ENCODE results near the gene HPCAL4. TPM values are rescaled to one million over a fixed set of nuclear protein-coding genes. Genes with fewer than 3 reads are reported as not detected.

The HPCAL4 gene
- total and polyA plus RNA-seq, 9 of the 15 experiments (the other 6 are each of a cell fraction or from before 2014, with no cell fraction given) = 0.01 to 0.04 (median 0.04) TPM; not detected in 4

DNA sequence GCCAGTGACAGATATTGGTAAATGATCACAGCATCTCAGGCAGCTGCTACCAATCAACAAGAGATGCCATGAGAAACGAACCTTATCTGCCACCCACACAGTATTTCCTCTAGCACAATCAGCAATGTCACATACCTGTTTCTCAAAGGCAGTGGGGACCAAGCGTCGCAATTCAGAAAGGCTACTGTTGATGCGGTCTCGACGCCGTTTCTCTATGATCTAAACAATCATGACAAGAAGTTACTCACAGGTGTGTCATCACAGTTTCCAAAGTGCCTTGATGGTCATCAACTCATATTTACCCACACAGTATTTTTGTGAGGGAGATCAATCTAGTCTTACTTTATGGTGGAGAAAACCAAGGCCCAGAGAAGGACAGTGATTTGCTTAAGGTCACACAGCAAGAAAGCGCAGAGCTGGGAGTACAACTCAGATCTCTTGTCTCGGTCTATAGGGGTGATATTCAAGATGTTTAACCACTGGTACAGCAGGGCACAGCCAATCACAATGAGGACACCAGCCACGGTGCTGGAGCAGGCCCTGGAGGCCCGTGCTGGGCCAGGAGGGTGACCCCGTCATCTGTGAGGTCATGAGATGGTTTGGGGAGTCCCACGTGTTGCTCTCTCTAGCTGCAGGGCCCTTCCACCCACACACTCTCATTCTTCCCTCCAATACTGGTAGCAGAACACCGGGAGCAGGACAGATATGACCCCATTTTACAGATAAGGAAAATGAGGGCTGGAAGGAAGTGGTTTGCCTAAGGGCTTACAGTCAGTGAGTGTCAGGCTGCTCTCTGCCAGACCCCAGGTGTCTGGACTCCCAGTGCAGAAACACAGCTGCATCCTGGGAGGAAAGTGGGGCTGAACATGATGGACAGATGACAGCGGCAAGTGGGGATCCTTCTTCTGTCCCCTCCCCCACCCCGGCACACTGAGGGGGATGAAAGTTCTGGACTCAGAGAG is 59.6 kb downstream of the HPCAL4 start:
- Histone ChIP-seq H3K36me3 (ENCODE audit: control insufficient read depth, insufficient read depth, low read length) (no peaks in the 10 kb centered on the region), H3K9me1 (ENCODE audit: control insufficient read depth, insufficient read depth, low read length) (peaks cover 3% of the 10 kb centered on the region), H3K27ac (ENCODE audit: extremely low read depth, low read depth, low read length) (no peak overlapping the region), H3K4me2 (ENCODE audit: insufficient read depth, low read length) (no peak overlapping the region), H4K20me1 (replicated peaks; ENCODE audit: control insufficient read depth, insufficient read depth, low read length) (peaks cover 18% of the 10 kb centered on the region; the same call in 1 of the 2 replicates), H3K9ac (ENCODE audit: insufficient read depth in 1 of 2, low read depth in 2 of 2, low read length in 2 of 2) (0 out of 4 replicates have a peak overlapping the region, but pooled peaks of 1 of the 2 experiments have one; percentile 53), H3K4me3 (no peak overlapping the region), H3K27me3 (ENCODE audit: control insufficient read depth in 2 of 2, insufficient read depth in 2 of 2, low read length in 2 of 2) (peaks cover 53 to 79% of the 10 kb centered on the region in 2 experiments), H3K4me1 (replicated peaks in 1 of 2; ENCODE audit: control insufficient read depth in 2 of 2, insufficient read depth in 2 of 2, low read length in 2 of 2) (peaks cover 3 to 12% of the 10 kb centered on the region in 2 experiments; a peak in 3 of 5 replicates), H3K79me2 (ENCODE audit: control insufficient read depth, insufficient read depth, low read length) (no peaks in the 10 kb centered on the region), H2AFZ (ENCODE audit: low read depth, low read length) (no peak overlapping the region), H3K9me3 (replicated peaks; ENCODE audit: control insufficient read depth, insufficient read depth, low read depth, low read length) (no peaks in the 10 kb centered on the region)
- FAIRE-seq (peak; percentile 55), DNase-seq (ENCODE audit: extremely low read depth in 1 of 4, low spot score in 3 of 4) (peak in 2 of 4 experiments; percentile 27 to 31), ATAC-seq (no peak)
- ChIA-PET CTCF (ENCODE audit: low intra/inter-chr PET ratio) (interaction anchor here (0.7 kb wide), 1 partner anchor 407 kb away, joined by 3 read pairs; no protein-coding TSS in a partner anchor), POLR2A (interaction anchor here (1.2 to 2.4 kb wide), 2 partner anchors 14 to 15 kb away, joined by 4 to 12 read pairs; no protein-coding TSS in a partner anchor)
- intact Hi-C loops (cut with micrococcal nuclease) = no loop called here
- 37% methylated on average over 16 of the region's 16 CpGs for WGBS (ENCODE audit: insufficient coverage, low coverage, missing lambda C conversion rate)
- TF ChIP-seq RCOR1 (IDR thresholded peaks at IDR 0.05; ENCODE audit: borderline replicate concordance in 1 of 2, low read depth in 2 of 2, low read length in 2 of 2) (0 out of 4 replicates have a peak, but pooled peaks of 1 of the 2 experiments have one; percentile 12), RBM25 (IDR thresholded peaks at IDR 0.05; ENCODE audit: low read depth, low read length, severe bottlenecking) (peak; percentile 91), KDM1A (IDR thresholded peaks at IDR 0.05) (peak; percentile 53 to 67; a peak in 2 of 4 replicates), BCOR (IDR thresholded peaks at IDR 0.05) (peak; percentile 72), HMG20A (CRISPR knock-in tag; conservative IDR thresholded peaks at IDR 0.05) (no peak), ADNP (tag; IDR thresholded peaks at IDR 0.05) (peak; percentile 78; the same call in 1 of the 2 replicates), EGR1 (conservative IDR thresholded peaks at IDR 0.05) (peak; percentile 58), CBFA2T3 (IDR thresholded peaks at IDR 0.05) (0 out of 2 replicates have a peak, but pooled peaks have one; percentile 12), KLF10 (CRISPR knock-in tag; IDR thresholded peaks at IDR 0.05) (no peak), ATF7 (IDR thresholded peaks at IDR 0.05) (no peak), ZFP36 (IDR thresholded peaks at IDR 0.05; ENCODE audit: low read depth, low read length, partially characterized antibody) (peak; percentile 86), SPI1 (IDR thresholded peaks at IDR 0.05; ENCODE audit: borderline replicate concordance, low read depth, low read length) (0 out of 2 replicates have a peak, but pooled peaks have one; percentile 11), SMARCB1 (IDR thresholded peaks at IDR 0.05; ENCODE audit: insufficient read length, low read depth) (no peak)
- TF ChIP-seq, protein P1, sequence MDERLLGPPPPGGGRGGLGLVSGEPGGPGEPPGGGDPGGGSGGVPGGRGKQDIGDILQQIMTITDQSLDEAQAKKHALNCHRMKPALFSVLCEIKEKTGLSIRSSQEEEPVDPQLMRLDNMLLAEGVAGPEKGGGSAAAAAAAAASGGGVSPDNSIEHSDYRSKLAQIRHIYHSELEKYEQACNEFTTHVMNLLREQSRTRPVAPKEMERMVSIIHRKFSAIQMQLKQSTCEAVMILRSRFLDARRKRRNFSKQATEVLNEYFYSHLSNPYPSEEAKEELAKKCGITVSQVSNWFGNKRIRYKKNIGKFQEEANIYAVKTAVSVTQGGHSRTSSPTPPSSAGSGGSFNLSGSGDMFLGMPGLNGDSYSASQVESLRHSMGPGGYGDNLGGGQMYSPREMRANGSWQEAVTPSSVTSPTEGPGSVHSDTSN (CRISPR knock-in tag; IDR thresholded peaks at IDR 0.05; ENCODE audit: low read depth) = no peak
- TF ChIP-seq, protein P1 (tag; conservative IDR thresholded peaks at IDR 0.05; ENCODE audit: low read depth) = 0 out of 2 replicates have a peak, but pooled peaks have one; percentile 8
- TF ChIP-seq, protein P2, sequence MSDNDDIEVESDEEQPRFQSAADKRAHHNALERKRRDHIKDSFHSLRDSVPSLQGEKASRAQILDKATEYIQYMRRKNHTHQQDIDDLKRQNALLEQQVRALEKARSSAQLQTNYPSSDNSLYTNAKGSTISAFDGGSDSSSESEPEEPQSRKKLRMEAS (CRISPR knock-in tag; IDR thresholded peaks at IDR 0.05) = 0 out of 2 replicates have a peak, but pooled peaks have one; percentile 25
- TF ChIP-seq, protein P3, sequence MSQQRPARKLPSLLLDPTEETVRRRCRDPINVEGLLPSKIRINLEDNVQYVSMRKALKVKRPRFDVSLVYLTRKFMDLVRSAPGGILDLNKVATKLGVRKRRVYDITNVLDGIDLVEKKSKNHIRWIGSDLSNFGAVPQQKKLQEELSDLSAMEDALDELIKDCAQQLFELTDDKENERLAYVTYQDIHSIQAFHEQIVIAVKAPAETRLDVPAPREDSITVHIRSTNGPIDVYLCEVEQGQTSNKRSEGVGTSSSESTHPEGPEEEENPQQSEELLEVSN (IDR thresholded peaks at IDR 0.05; ENCODE audit: borderline replicate concordance in 1 of 2, extremely low read depth in 1 of 2, insufficient read depth in 1 of 2, insufficient read length in 1 of 2, low read depth in 1 of 2, low read length in 1 of 2, poor library complexity in 1 of 2, severe bottlenecking in 1 of 2) = peak in 1 of 2 experiments; percentile 28
- in situ Hi-C loops (cut with MboI) = no loop called here
- BruUV-seq (replicated peaks) = no TSS peak
